GM12892 (cell line): Measurements from ENCODE around the gene MAT2A.

ENCODE experiments used
- POLR2A ChIP-seq: IDR thresholded peaks from 2 replicates; pipeline ENCODE4 v1.6.1; 2011; ENCODE audit warnings: low read depth, low read length, control low read depth
- POLR2AphosphoS5 ChIP-seq: IDR thresholded peaks from 2 replicates; pipeline ENCODE4 v1.6.1; 2011; ENCODE audit warnings: low read depth, low read length, control low read depth
- TAF1 ChIP-seq: IDR thresholded peaks from 2 replicates; pipeline ENCODE4 v1.6.1; 2011; ENCODE audit warnings: low read depth, mild to moderate bottlenecking, control low read depth, low read length, borderline replicate concordance

- TF ChIP-seq POLR2AphosphoS5 (no peak), POLR2A (no peak; the same call in 1 of the 2 replicates), TAF1 (no peak)
Observed at GRCh38 chr2:85547089-85547858, 8.3 kb downstream of the MAT2A start.
